ENCODE measurements around the gene MIF4GD.
"Not testable (repeated sequence)": the region's sequence is repeated elsewhere in the genome, so short reads cannot be mapped to it uniquely, and the experiment has no call there.

The MIF4GD gene

GRCh38 chr17:75257228-75257627 is 13.8 kb downstream of the MIF4GD start:
- DNase-seq: not testable (repeated sequence)

- not testable (repeated sequence) for DNase-seq
Observed at GRCh38 chr17:75255954-75256698, 14.9 kb downstream of the MIF4GD start.

- DNase-seq: no peak
Observed at GRCh38 chr17:75252039-75252816, 18.8 kb downstream of the MIF4GD start.

- no peak for DNase-seq
Observed at GRCh38 chr17:75250009-75250471, 21.0 kb downstream of the MIF4GD start.

- no peak for DNase-seq
Observed at GRCh38 chr17:75249564-75249963, 21.5 kb downstream of the MIF4GD start.

GRCh38 chr17:75246404-75246803 is 24.6 kb downstream of the MIF4GD start:
- DNase-seq: no peak

- DNase-seq: no peak
Observed at GRCh38 chr17:75245011-75245410, 26.0 kb downstream of the MIF4GD start.

GRCh38 chr17:75244133-75244866 is 26.7 kb downstream of the MIF4GD start:
- peak; percentile 50 to 58 for DNase-seq

GRCh38 chr17:75242461-75243042 is 28.5 kb downstream of the MIF4GD start:
- DNase-seq: no peak

- DNase-seq: no peak
Observed at GRCh38 chr17:75241996-75242460, 29.0 kb downstream of the MIF4GD start.

GRCh38 chr17:75241502-75241901 is 29.5 kb downstream of the MIF4GD start:
- DNase-seq: no peak

GRCh38 chr17:75241143-75241430 is 29.9 kb downstream of the MIF4GD start:
- no peak for DNase-seq

GRCh38 chr17:75240394-75241142 is 30.5 kb downstream of the MIF4GD start:
- DNase-seq: peak; percentile 31 to 43

- DNase-seq: no peak
Observed at GRCh38 chr17:75239778-75240393, 31.1 kb downstream of the MIF4GD start.

- no peak for DNase-seq
Observed at GRCh38 chr17:75239214-75239613, 31.8 kb downstream of the MIF4GD start.

GRCh38 chr17:75238684-75239191 is 32.3 kb downstream of the MIF4GD start:
- peak; percentile 82 to 83 for DNase-seq

GRCh38 chr17:75238020-75238580 is 32.9 kb downstream of the MIF4GD start:
- DNase-seq: no peak

- DNase-seq: no peak
Observed at GRCh38 chr17:75237100-75238014, 33.7 kb downstream of the MIF4GD start.

- DNase-seq: no peak
Observed at GRCh38 chr17:75232786-75233185, 38.2 kb downstream of the MIF4GD start.

Data from AML-193 (cell line).